Measurements from ENCODE around the gene PEX1. TPM values are rescaled to one million over a fixed set of nuclear protein-coding genes. Genes with fewer than 3 reads are reported as not detected.
"Not testable (repeated sequence)": the region's sequence is repeated elsewhere in the genome, so short reads cannot be mapped to it uniquely, and the experiment has no call there.

Gene PEX1
- total and polyA plus RNA-seq, 2 of the 13 experiments (the other 11 are each of a cell fraction or from before 2014, with no cell fraction given), result 16.6 to 22.4 TPM

- H3K4me3 ChIP-seq (replicated peaks in 1 of 3; ENCODE audit: insufficient read depth in 1 of 3, low read depth in 2 of 3, low read length in 3 of 3); FAIRE-seq; POLR2A ChIA-PET; DNase-seq (ENCODE audit: low spot score); H3K9me3 ChIP-seq (ENCODE audit: low read length); H3K4me2 ChIP-seq (ENCODE audit: low read depth, low read length); H4K20me1 ChIP-seq (ENCODE audit: insufficient read depth, low read length); H3K27me3 ChIP-seq (ENCODE audit: control insufficient read depth in 1 of 2, insufficient read depth in 2 of 2, low read length in 2 of 2); in situ Hi-C loops (cut with HindIII; ENCODE audit: extremely low pct_ligation_motif_present, low pct_unique_long_range_greater_than_20kb); ATAC-seq; H3K4me1 ChIP-seq (ENCODE audit: insufficient read depth, low read length); CTCF ChIA-PET (ENCODE audit: low intra/inter-chr PET ratio, low total read pairs); H3K9ac ChIP-seq (ENCODE audit: insufficient read depth, low read depth, low read length); H2AFZ ChIP-seq (ENCODE audit: low read length); H3K79me2 ChIP-seq (ENCODE audit: insufficient read depth, low read length); intact Hi-C loops (cut with micrococcal nuclease; ENCODE audit: unreplicated experiment); H3K36me3 ChIP-seq (replicated peaks in 1 of 2; ENCODE audit: control insufficient read depth in 1 of 2, insufficient read depth in 2 of 2, low read length in 2 of 2); BruUV-seq (replicated peaks); H3K27ac ChIP-seq (ENCODE audit: extremely low read length, insufficient read depth, low read length): not testable (repeated sequence)
- WGBS (ENCODE audit: low lambda C conversion rate), result 81% methylated on average over 10 of the region's 10 CpGs
Observed at GRCh38 chr7:92473989-92474388, 54.3 kb downstream of the PEX1 start.

GRCh38 chr7:92468589-92468988, 59.7 kb downstream of the PEX1 start:
- H3K27ac ChIP-seq (ENCODE audit: extremely low read length, insufficient read depth, low read length); H2AFZ ChIP-seq (ENCODE audit: low read length); H3K9me3 ChIP-seq (ENCODE audit: low read length); H3K9ac ChIP-seq (ENCODE audit: insufficient read depth, low read depth, low read length); H3K4me2 ChIP-seq (ENCODE audit: low read depth, low read length); FAIRE-seq; BruUV-seq (replicated peaks); CTCF ChIA-PET (ENCODE audit: low intra/inter-chr PET ratio, low total read pairs); H4K20me1 ChIP-seq (ENCODE audit: insufficient read depth, low read length); ATAC-seq; H3K4me3 ChIP-seq (replicated peaks in 1 of 3; ENCODE audit: insufficient read depth in 1 of 3, low read depth in 2 of 3, low read length in 3 of 3); H3K36me3 ChIP-seq (replicated peaks in 1 of 2; ENCODE audit: control insufficient read depth in 1 of 2, insufficient read depth in 2 of 2, low read length in 2 of 2); H3K27me3 ChIP-seq (ENCODE audit: control insufficient read depth in 1 of 2, insufficient read depth in 2 of 2, low read length in 2 of 2); H3K79me2 ChIP-seq (ENCODE audit: insufficient read depth, low read length); POLR2A ChIA-PET; in situ Hi-C loops (cut with HindIII; ENCODE audit: extremely low pct_ligation_motif_present, low pct_unique_long_range_greater_than_20kb); H3K4me1 ChIP-seq (ENCODE audit: insufficient read depth, low read length); DNase-seq (ENCODE audit: low spot score): not testable (repeated sequence)
- intact Hi-C loops (cut with micrococcal nuclease; ENCODE audit: unreplicated experiment), result loop anchor here (10.0 kb wide), 2 partner anchors 584 to 586 kb away; partner anchors contain the start of gene MTERF1
- WGBS (ENCODE audit: low lambda C conversion rate), result 88% methylated on average over 9 of the region's 9 CpGs

GRCh38 chr7:92466682-92467081, 61.6 kb downstream of the PEX1 start:
- ATAC-seq, result no peak
- in situ Hi-C loops (cut with HindIII; ENCODE audit: extremely low pct_ligation_motif_present, low pct_unique_long_range_greater_than_20kb), result no loop called here
- FAIRE-seq, result no peak
- no TSS peak for BruUV-seq (replicated peaks)
- 84% methylated on average over 2 of the region's 2 CpGs for WGBS (ENCODE audit: low lambda C conversion rate)
- Histone ChIP-seq H3K4me2 (ENCODE audit: low read depth, low read length) (no peak overlapping the region), H3K27me3 (ENCODE audit: control insufficient read depth in 1 of 2, insufficient read depth in 2 of 2, low read length in 2 of 2) (no peaks in the 10 kb centered on the region), H3K4me3 (replicated peaks in 1 of 3; ENCODE audit: insufficient read depth in 1 of 3, low read depth in 2 of 3, low read length in 3 of 3) (no peak overlapping the region), H3K79me2 (ENCODE audit: insufficient read depth, low read length) (no peaks in the 10 kb centered on the region), H3K27ac (ENCODE audit: extremely low read length, insufficient read depth, low read length) (no peak overlapping the region), H4K20me1 (ENCODE audit: insufficient read depth, low read length) (no peaks in the 10 kb centered on the region), H3K9ac (ENCODE audit: insufficient read depth, low read depth, low read length) (no peak overlapping the region), H3K36me3 (replicated peaks in 1 of 2; ENCODE audit: control insufficient read depth in 1 of 2, insufficient read depth in 2 of 2, low read length in 2 of 2) (no peaks in the 10 kb centered on the region), H3K9me3 (ENCODE audit: low read length) (no peaks in the 10 kb centered on the region), H3K4me1 (ENCODE audit: insufficient read depth, low read length) (no peaks in the 10 kb centered on the region), H2AFZ (ENCODE audit: low read length) (no peak overlapping the region)
- no peak for DNase-seq (ENCODE audit: low spot score)
- intact Hi-C loops (cut with micrococcal nuclease; ENCODE audit: unreplicated experiment), result loop anchor here (10.0 kb wide), 2 partner anchors 582 to 588 kb away; partner anchors contain the start of gene MTERF1
- POLR2A ChIA-PET, result no interaction called here
- CTCF ChIA-PET (ENCODE audit: low intra/inter-chr PET ratio, low total read pairs), result no interaction called here
- TF ChIP-seq SP2 (CRISPR knock-in tag; IDR thresholded peaks at IDR 0.05) (no peak), ZSCAN12 (CRISPR knock-in tag; IDR thresholded peaks at IDR 0.05) (no peak), TARDBP (CRISPR knock-in tag; IDR thresholded peaks at IDR 0.05) (no peak), KLF13 (CRISPR knock-in tag; IDR thresholded peaks at IDR 0.05) (no peak), ZNF781 (CRISPR knock-in tag; IDR thresholded peaks at IDR 0.05; ENCODE audit: borderline replicate concordance, not compliant biosample characterization) (no peak), TBX2 (CRISPR knock-in tag; IDR thresholded peaks at IDR 0.05; ENCODE audit: borderline replicate concordance) (no peak), SOX5 (CRISPR knock-in tag; IDR thresholded peaks at IDR 0.05; ENCODE audit: borderline replicate concordance) (no peak), TCF7L2 (IDR thresholded peaks at IDR 0.05; ENCODE audit: low read depth, low read length) (no peak), ZNF24 (IDR thresholded peaks at IDR 0.05) (no peak)
- TF ChIP-seq, protein P1, sequence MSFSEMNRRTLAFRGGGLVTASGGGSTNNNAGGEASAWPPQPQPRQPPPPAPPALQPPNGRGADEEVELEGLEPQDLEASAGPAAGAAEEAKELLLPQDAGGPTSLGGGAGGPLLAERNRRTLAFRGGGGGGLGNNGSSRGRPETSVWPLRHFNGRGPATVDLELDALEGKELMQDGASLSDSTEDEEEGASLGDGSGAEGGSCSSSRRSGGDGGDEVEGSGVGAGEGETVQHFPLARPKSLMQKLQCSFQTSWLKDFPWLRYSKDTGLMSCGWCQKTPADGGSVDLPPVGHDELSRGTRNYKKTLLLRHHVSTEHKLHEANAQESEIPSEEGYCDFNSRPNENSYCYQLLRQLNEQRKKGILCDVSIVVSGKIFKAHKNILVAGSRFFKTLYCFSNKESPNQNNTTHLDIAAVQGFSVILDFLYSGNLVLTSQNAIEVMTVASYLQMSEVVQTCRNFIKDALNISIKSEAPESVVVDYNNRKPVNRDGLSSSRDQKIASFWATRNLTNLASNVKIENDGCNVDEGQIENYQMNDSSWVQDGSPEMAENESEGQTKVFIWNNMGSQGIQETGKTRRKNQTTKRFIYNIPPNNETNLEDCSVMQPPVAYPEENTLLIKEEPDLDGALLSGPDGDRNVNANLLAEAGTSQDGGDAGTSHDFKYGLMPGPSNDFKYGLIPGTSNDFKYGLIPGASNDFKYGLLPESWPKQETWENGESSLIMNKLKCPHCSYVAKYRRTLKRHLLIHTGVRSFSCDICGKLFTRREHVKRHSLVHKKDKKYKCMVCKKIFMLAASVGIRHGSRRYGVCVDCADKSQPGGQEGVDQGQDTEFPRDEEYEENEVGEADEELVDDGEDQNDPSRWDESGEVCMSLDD (CRISPR knock-in tag; IDR thresholded peaks at IDR 0.05; ENCODE audit: borderline replicate concordance), result no peak
